PC-3 (cell line): Measurements from ENCODE around the gene SECISBP2L.

ENCODE experiments used
- EZH2 ChIP-seq: fragments of 300-600 bp; sonication (generic); IDR thresholded peaks from one replicate; pipeline ENCODE4 v1.6.1; 2017; ENCODE audit warnings: antibody characterized with exemption, mild to moderate bottlenecking, low read length; ENCODE audit not compliant: unreplicated experiment
- TF ChIP-seq, protein P1 (sequence below): fragments of 300-600 bp; sonication (generic); conservative IDR thresholded peaks from 2 replicates; pipeline ENCODE4 v1.5.1; 2017; ENCODE audit warnings: antibody characterized with exemption, low read depth, mild to moderate bottlenecking, low read length

DNA sequence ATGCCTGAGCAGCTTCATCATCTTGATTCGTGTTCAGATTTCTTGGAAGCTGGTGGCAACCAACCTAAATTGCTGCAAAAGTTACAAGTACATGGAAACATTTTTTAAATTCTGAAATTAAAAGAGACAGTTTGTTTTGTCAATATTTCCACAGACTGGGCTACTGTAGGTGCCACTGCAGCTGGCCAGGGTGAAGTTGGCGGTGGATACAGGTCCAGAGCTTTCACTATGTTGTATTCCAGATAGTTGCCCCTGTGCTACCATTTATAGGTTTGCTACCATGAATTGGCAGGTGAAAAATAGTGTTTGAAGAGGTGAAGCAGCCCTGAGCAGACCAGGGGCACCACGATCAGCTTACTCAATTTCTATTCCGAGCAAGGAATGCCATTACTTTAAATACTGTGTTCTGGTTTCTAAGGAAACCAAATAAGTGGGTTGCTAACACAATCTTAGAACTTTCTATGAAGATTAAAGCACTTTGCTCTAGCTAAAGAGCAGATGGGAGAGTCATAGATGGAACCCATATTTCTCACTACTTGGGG lies 61.4 kb downstream of the SECISBP2L start:
- TF ChIP-seq, protein P1, sequence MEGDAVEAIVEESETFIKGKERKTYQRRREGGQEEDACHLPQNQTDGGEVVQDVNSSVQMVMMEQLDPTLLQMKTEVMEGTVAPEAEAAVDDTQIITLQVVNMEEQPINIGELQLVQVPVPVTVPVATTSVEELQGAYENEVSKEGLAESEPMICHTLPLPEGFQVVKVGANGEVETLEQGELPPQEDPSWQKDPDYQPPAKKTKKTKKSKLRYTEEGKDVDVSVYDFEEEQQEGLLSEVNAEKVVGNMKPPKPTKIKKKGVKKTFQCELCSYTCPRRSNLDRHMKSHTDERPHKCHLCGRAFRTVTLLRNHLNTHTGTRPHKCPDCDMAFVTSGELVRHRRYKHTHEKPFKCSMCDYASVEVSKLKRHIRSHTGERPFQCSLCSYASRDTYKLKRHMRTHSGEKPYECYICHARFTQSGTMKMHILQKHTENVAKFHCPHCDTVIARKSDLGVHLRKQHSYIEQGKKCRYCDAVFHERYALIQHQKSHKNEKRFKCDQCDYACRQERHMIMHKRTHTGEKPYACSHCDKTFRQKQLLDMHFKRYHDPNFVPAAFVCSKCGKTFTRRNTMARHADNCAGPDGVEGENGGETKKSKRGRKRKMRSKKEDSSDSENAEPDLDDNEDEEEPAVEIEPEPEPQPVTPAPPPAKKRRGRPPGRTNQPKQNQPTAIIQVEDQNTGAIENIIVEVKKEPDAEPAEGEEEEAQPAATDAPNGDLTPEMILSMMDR: no peak
- TF ChIP-seq EZH2: no peak
